ENCODE results near the gene ETV3.
"Not testable (repeated sequence)": the region's sequence is repeated elsewhere in the genome, so short reads cannot be mapped to it uniquely, and the experiment has no call there.

The ETV3 gene

GRCh38 chr1:157138220-157139051, at the start of gene ETV3:
ETV3 (minus strand) TSS chr1:157138395; CDS start chr1:157136352, 2,043 bp downstream.
- peak within 1 kb of the TSS; percentile 76 to 99 (median 98) for H3K27ac ChIP-seq
- peak within 1 kb of the TSS; percentile 68 to 97 (median 82) for H3K4me3 ChIP-seq

GRCh38 chr1:157186281-157186992, 48.2 kb upstream of the ETV3 start:
- no peak overlapping the region for H3K4me3 ChIP-seq
- no peak overlapping the region for H3K27ac ChIP-seq

GRCh38 chr1:157183870-157184269, 45.7 kb upstream of the ETV3 start:
- no peak overlapping the region for H3K4me3 ChIP-seq
- H3K27ac ChIP-seq, result no peak overlapping the region

- not testable (repeated sequence) for H3K4me3 ChIP-seq, H3K27ac ChIP-seq
Measured at GRCh38 chr1:157182371-157182770, 44.2 kb upstream of the ETV3 start.

- no peak overlapping the region for H3K4me3 ChIP-seq
- H3K27ac ChIP-seq, result no peak overlapping the region
Measured at GRCh38 chr1:157181790-157182189, 43.6 kb upstream of the ETV3 start.

- Histone ChIP-seq H3K27ac (no peak overlapping the region), H3K4me3 (no peak overlapping the region)
Measured at GRCh38 chr1:157181258-157181657, 43.1 kb upstream of the ETV3 start.

GRCh38 chr1:157178490-157178889, 40.3 kb upstream of the ETV3 start:
- H3K27ac ChIP-seq, result peak overlapping the region in 1 of 21 experiments; percentile 3
- H3K4me3 ChIP-seq, result no peak overlapping the region

- Histone ChIP-seq H3K27ac (peak overlapping the region in 1 of 21 experiments; percentile 3), H3K4me3 (no peak overlapping the region)
Measured at GRCh38 chr1:157177733-157178394, 39.7 kb upstream of the ETV3 start.

GRCh38 chr1:157176591-157177121, 38.5 kb upstream of the ETV3 start:
- H3K27ac ChIP-seq, result no peak overlapping the region

GRCh38 chr1:157176016-157176415, 37.8 kb upstream of the ETV3 start:
- no peak overlapping the region for H3K4me3 ChIP-seq
- no peak overlapping the region for H3K27ac ChIP-seq

More at GRCh38 chr1:157176591-157177121, 38.5 kb upstream of the ETV3 start:
- H3K4me3 ChIP-seq, result no peak overlapping the region

- H3K27ac ChIP-seq, result no peak overlapping the region
Measured at GRCh38 chr1:157173900-157174410, 35.8 kb upstream of the ETV3 start.

GRCh38 chr1:157173241-157173640, 35.0 kb upstream of the ETV3 start:
- H3K4me3 ChIP-seq, H3K27ac ChIP-seq: not testable (repeated sequence)

More at GRCh38 chr1:157173900-157174410, 35.8 kb upstream of the ETV3 start:
- no peak overlapping the region for H3K4me3 ChIP-seq

GRCh38 chr1:157172591-157172990, 34.4 kb upstream of the ETV3 start:
- not testable (repeated sequence) for H3K4me3 ChIP-seq, H3K27ac ChIP-seq

- not testable (repeated sequence) for H3K27ac ChIP-seq, H3K4me3 ChIP-seq
Measured at GRCh38 chr1:157171903-157172503, 33.8 kb upstream of the ETV3 start.

GRCh38 chr1:157170677-157171515, 32.7 kb upstream of the ETV3 start:
- no peak overlapping the region for H3K4me3 ChIP-seq

GRCh38 chr1:157168015-157168414, 29.8 kb upstream of the ETV3 start:
- H3K27ac ChIP-seq, result no peak overlapping the region
- no peak overlapping the region for H3K4me3 ChIP-seq

More at GRCh38 chr1:157170677-157171515, 32.7 kb upstream of the ETV3 start:
- no peak overlapping the region for H3K27ac ChIP-seq

GRCh38 chr1:157167437-157167836, 29.2 kb upstream of the ETV3 start:
- no peak overlapping the region for H3K27ac ChIP-seq
- H3K4me3 ChIP-seq, result no peak overlapping the region

- Histone ChIP-seq H3K27ac (no peak overlapping the region), H3K4me3 (no peak overlapping the region)
Measured at GRCh38 chr1:157166590-157166989, 28.4 kb upstream of the ETV3 start.

Measured in skin epidermis (tissue), 12 donors.